GM18870 (cell line): ENCODE data around the gene NLRP3.

Source experiments
- ATAC-seq: cut with Tn5 transposase; IDR thresholded peaks from one replicate; pipeline ENCODE4 v1.9.1; 2021; ENCODE audit warnings: moderate library complexity; ENCODE audit not compliant: unreplicated experiment

The NLRP3 gene

DNA sequence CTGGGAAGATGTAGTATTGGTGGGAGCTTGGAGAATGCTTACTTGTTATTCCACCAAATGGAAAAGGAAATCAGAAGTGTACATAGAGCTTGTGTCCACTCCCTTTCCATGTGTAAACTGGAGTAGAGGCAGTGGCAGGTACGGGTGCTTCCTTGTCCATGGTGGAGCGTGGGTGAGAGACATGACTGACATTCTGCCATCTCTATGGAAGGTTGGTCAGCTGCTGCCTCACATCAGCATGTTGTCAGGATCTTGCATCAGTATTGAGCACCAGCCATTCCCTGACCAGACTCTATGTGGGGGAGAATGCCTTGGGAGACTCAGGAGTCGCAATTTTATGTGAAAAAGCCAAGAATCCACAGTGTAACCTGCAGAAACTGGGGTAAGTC lies 19.8 kb downstream of the NLRP3 start:
- ATAC-seq, result no peak

DNA sequence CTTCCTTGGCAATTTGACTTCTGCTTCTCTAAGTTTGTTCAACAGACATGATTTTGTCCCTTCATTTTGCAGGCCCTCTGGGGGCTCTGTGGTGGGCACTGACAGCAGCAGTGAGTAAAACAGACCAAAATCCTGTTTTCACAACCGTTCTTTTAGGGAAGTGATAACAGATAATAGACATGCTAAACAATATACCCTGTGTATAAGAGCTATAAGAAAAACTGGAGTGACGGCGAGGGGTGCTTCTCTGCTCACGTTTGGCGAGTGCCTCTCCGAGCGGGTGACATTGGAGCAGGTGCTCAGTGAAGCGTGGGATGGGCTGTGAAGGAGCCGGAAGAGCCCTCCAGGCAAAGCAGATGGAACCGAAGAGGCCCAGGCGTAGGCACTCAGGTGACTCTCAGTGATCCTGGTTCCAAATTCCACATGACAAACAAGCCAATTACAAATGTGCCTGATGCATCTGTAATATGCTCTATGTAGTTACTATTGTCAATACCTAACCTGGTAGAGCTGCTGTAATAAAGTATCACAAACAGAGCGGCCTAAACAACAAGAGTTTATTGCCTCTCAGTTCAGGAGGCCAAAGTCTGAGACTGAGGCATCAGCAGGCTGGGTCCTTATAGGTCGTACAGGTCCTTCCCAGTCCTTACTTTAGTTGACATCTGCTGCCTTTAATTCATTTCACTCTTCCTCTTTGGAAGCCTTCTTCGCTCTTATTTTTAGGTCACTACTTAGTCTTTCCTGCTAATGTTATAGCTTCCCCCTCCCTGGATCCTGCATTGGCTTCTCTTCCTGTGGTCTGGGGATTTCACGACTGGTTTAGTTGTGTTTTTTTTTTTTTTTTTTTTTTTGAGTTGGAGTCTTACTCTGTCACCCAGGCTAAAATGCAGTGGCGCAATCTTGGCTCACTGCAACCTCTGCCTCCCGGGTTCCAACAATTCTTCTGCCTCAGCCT lies 21.9 kb downstream of the NLRP3 start:
- no peak for ATAC-seq

- peak; percentile 98 for ATAC-seq
These were observed 24.1 kb downstream of the NLRP3 start for GRCh38 chr1:247440001-247440620.

GRCh38 chr1:247441606-247442005 lies 25.6 kb downstream of the NLRP3 start:
- no peak for ATAC-seq

GRCh38 chr1:247442164-247442563 lies 26.2 kb downstream of the NLRP3 start:
- no peak for ATAC-seq

DNA sequence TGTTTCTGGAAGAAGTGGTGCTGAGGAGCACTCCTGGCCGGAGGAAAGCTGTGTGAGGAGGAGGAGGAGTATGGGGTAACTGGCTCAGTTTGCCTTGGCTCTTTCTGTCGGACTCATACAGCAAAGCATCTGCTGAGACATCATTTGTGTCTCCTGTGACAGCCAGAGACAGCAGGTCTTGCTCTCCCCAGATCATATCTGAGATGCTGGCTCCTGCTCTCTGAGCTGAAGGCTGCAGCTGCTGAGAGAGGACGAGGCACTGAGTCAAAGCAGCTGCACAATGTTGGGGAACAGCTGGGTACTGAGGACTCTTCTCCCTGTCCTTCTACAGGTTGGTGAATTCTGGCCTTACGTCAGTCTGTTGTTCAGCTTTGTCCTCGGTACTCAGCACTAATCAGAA lies 27.7 kb downstream of the NLRP3 start:
- no peak for ATAC-seq

- ATAC-seq, result no peak
These were observed 28.6 kb downstream of the NLRP3 start for GRCh38 chr1:247444571-247444970.

DNA sequence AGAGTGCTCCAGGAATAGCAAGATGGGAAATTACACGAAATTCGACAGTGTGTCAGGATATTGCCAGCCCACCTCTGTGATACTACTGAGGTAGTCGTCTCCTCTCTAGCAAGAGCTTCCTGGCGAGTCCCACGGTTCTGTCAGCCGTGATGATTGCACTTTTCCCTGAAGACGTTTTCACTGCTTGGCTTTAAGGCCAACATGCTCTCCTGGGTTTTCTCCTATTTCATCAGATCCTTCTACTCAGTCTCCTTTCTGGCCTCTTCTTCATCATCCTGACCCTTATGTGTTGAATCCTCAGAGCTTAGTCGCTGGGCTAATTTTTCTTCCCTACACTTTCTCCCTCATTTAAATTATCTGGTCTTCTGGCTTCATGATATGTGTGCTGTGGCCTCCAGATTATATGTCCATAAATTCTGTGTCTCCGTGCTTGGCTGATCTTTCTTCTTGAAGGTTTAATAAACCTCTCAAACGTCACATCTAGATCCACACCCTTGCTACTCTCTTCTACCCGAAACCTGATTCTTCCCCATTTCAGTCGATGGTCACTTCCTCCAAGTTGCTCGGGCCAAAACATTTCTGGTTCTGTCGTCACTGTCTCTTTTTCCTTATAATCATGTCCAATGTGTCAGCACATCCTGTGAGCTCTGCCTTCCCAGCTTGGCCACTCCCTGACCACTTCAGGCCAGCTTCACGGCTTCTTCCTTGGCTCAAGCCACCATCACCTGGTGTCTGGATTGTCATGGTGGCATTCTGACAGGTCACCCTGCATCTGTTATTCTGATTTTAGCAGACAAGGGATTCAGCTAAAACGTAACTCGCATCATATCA lies 29.8 kb downstream of the NLRP3 start:
- no peak for ATAC-seq

DNA sequence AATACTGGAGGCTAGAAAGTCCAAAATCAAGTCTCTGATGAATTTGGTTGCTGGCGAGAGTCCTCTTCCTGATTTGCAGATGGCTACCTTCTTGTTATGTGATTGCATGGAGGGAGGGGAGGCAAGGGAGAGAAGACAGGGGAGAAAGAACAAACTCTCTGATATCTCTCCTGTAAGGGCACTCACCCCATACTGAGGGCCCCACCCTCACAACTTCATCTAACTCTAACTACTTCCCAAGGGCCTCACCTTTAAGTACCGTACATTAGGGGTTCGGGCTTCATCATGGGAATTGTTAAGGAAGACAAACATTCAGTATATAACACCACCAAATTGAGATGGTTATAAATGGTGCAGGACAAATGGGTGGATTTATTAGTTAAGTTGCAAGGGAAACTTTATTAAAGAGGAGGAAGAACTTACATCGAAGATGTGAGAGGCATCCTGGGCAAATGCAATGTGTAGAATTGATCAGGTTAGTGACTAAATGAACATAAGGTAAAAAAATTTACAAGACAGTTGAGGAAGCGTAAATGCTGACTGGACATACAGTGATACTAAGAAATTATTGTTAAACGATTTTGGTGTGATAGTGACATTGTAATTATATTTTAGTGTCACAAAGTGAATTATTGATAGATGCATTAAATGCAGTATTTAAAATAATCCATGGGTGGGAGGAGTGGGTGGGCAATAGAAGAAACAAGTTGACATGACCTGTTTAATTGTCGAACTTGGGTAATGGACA lies 31.4 kb downstream of the NLRP3 start:
- ATAC-seq, result no peak

DNA sequence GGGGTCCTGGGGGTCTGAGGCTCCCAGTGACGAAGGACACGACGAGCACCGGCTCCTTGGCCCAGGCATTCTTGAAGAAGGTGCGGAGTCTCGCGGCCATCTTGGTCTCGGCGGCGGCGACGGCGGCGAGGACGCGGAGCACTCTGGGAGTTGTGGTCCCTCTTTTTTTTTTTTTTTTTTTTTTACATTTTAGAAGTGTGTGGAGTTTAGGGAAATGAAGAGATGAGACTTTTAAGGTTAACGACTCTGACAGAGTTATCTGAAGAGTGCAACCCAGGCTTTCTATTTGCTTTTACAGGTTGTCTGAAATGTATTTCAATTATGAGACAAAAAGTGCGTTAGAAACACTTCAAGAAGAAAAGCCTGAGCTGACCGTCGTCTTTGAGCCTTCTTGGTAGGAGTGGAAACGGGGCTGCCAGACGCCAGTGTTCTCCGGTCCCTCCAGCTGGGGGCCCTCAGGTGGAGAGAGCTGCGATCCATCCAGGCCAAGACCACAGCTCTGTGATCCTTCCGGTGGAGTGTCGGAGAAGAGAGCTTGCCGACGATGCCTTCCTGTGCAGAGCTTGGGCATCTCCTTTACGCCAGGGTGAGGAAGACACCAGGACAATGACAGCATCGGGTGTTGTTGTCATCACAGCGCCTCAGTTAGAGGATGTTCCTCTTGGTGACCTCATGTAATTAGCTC lies 32.3 kb downstream of the NLRP3 start:
- ATAC-seq, result no peak

GRCh38 chr1:247451388-247452010 lies 35.5 kb downstream of the NLRP3 start:
- ATAC-seq, result no peak

DNA sequence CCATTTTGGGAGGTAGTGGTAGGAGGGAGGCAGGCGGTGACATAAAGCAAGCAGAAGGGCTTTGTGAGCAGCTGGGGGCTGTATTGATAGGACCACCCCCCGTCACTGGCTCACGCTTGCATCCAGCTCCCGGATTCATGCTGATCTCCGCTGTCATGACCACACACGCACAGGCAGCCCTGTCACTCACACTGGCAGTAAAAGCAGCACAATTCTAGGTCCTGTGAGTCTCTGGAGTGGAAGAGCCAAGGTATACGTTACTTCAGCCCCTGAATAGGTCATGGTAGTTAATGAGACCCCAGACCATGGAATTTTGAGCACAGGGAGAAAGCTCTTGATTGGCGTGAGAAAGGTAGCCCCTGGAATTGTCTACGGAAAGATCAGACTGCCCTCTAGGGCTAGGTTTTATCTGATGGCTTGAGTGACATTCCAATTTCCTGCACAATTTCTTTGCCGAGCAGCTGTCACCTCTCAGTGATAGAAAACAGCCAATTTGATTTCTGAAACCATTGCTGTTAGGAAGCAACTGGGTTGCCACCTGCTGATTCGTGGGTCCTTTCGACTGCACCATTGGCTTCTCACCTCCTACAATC lies 36.6 kb downstream of the NLRP3 start:
- ATAC-seq, result no peak

DNA sequence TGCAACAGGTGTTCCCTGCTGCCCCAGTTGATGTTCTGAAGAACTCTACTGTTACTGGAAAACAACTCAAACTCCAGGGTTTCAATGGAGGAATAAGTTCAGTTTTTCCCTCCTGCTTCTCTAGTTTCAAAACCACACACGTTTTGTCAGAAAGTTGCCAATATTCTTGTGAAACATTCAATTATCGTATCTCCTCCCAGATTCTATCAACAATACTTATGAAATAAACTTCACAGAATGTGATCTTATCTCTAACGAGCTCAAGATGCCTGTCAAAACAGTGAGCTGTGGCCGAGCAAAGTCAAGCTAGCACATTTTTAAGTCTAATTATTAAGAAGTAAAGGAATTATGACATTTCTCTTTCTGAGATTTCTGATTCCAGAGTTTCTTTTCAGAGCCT lies 37.3 kb downstream of the NLRP3 start:
- ATAC-seq, result no peak

- ATAC-seq, result no peak
These were observed 38.0 kb downstream of the NLRP3 start for GRCh38 chr1:247453997-247454396.

- no peak for ATAC-seq
These were observed 40.0 kb downstream of the NLRP3 start for GRCh38 chr1:247456021-247456420.

GRCh38 chr1:247456914-247457639 lies 41.1 kb downstream of the NLRP3 start:
- no peak for ATAC-seq

- ATAC-seq, result no peak
These were observed 43.5 kb downstream of the NLRP3 start for GRCh38 chr1:247459507-247459906.

DNA sequence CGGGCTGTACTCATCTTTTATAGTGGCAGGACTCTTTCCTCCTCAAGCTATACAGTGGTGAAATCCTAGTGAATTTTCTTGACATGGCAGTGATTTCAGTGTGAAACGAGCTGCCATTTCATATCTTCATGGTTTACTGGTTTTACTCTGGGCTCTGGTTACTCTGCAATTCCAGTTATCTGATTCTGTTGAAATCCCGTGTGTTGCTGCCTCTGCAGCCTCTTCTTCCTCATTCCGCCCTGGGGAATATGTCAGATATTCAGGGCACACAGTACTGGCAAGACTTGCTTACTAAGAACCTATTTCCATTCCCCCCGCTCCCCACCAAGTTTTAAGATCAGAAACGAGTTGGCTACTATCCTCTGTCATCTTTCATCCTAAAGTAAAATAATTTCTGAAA lies 49.8 kb downstream of the NLRP3 start:
- no peak for ATAC-seq

DNA sequence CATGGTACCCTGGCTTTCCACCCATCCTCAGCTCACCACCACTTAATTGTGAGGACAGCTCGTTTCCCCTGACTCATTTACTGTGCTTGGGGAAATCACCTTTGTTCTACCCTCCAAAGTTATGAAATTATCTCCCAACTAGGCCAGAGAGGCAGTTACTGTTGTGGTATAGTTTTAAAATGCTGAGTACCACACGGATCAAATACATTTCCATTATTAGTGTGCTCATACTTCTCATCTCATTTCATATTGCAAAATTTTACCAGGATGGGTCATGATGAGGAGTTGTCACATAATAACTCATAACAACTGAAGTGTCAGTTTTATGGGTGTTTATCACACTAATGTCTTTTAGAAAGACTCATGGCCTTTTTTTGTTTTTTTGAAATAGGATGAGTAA lies 51.2 kb downstream of the NLRP3 start:
- no peak for ATAC-seq
